H1 (cell line): ENCODE measurements around the gene PDE1C. TPM values are rescaled to one million over a fixed set of nuclear protein-coding genes. Genes with fewer than 3 reads are reported as not detected.

Experiments used
- CEBPB ChIP-seq: IDR thresholded peaks from 2 replicates; pipeline ENCODE4 v1.6.1; 2012; ENCODE audit warnings: low read depth, low read length
- CHD7 ChIP-seq: fragments of 300-600 bp; sonication (generic); IDR thresholded peaks from 2 replicates; pipeline ENCODE4 v1.7.1; 2012; ENCODE audit warnings: low read length, moderate library complexity, mild to moderate bottlenecking, inconsistent platforms; ENCODE audit not compliant: insufficient replicate concordance
- GTF2F1 ChIP-seq: IDR thresholded peaks from 2 replicates; pipeline ENCODE4 v1.6.1; 2012; ENCODE audit warnings: low read depth, low read length, improper control_type of control experiment, borderline replicate concordance
- KDM4A ChIP-seq: IDR thresholded peaks from one replicate; pipeline ENCODE4 v1.7.1; 2012; ENCODE audit warnings: low read depth, mild to moderate bottlenecking, moderate library complexity, low read length, inconsistent platforms; ENCODE audit not compliant: severe bottlenecking
- SP1 ChIP-seq: IDR thresholded peaks from 2 replicates; pipeline ENCODE4 v1.6.1; 2011; ENCODE audit warnings: low read depth, low read length
- polyA plus RNA-seq, 7 experiments: library from polyadenylated mRNA; depleted of rRNA in 3 of 7; stranded (reverse) in 5 of 7; unstranded in 2 of 7; fragments of >200 nt in 5 of 7; fragments of 200-250 nt in 2 of 7; gene quantifications; 1 replicate in 5 of 7; 2 replicates in 1 of 7; 4 replicates in 1 of 7; pipeline versions ENCODE4 v1.2.1 to v1.2.3, GENCODE V29; 2011 to 2013; ENCODE audit warnings: missing spikeins in 2 of 7, mixed read lengths in 2 of 7
- total RNA-seq: library from RNA; stranded (reverse); fragmentation: NEBNext Ultra II Directional; extraction: Animal tissue kit (Norgen Biotek cat#: 25700); gene quantifications from 2 replicates; pipeline ENCODE4 v1.2.1, GENCODE V29; 2021
- TF ChIP-seq, protein P1 (sequence below): IDR thresholded peaks from 2 replicates; pipeline ENCODE4 v1.6.1; 2012; ENCODE audit warnings: inconsistent platforms

The PDE1C gene
- total and polyA plus RNA-seq, 2 of the 8 experiments (the other 6 are each of a cell fraction or from before 2014, with no cell fraction given) = 0.11 to 1.1 TPM

GRCh38 chr7:31702354-31702753 lies 367.9 kb downstream of the PDE1C start (continued):
- TF ChIP-seq CHD7 (no peak), SP1 (no peak), GTF2F1 (no peak), CEBPB (no peak), KDM4A (no peak)
- TF ChIP-seq, protein P1, sequence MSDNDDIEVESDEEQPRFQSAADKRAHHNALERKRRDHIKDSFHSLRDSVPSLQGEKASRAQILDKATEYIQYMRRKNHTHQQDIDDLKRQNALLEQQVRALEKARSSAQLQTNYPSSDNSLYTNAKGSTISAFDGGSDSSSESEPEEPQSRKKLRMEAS = no peak
